ENCODE results near the gene EEF1A2.

DNA sequence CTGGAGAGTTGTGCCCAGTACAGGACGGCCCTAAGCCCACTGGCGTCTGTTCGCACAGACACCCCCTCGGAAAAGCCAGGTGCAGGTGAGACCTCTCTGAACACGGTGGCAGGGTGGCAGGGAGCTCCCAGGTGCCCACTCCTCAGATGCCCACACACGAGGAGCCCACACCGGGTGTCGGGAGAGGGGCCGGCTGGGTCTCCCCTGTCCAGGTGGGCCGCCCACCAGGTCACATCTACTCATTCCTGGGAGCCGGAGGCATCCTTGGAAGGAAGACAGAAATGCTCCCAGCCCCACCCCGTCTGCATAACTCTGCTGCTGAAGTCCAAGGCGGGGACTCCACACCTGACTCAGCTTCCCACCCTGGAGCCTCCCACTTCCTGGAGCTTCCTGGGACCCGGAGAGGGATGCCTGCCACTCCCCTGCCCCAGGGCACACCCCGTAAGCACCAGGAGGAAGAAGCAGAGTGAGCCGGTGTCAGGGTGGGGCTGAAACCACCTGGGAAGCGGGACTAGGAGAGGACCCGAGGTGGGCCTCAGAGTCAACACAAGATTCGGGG is 46.2 kb upstream of the EEF1A2 start:
- TF ChIP-seq, protein P1, sequence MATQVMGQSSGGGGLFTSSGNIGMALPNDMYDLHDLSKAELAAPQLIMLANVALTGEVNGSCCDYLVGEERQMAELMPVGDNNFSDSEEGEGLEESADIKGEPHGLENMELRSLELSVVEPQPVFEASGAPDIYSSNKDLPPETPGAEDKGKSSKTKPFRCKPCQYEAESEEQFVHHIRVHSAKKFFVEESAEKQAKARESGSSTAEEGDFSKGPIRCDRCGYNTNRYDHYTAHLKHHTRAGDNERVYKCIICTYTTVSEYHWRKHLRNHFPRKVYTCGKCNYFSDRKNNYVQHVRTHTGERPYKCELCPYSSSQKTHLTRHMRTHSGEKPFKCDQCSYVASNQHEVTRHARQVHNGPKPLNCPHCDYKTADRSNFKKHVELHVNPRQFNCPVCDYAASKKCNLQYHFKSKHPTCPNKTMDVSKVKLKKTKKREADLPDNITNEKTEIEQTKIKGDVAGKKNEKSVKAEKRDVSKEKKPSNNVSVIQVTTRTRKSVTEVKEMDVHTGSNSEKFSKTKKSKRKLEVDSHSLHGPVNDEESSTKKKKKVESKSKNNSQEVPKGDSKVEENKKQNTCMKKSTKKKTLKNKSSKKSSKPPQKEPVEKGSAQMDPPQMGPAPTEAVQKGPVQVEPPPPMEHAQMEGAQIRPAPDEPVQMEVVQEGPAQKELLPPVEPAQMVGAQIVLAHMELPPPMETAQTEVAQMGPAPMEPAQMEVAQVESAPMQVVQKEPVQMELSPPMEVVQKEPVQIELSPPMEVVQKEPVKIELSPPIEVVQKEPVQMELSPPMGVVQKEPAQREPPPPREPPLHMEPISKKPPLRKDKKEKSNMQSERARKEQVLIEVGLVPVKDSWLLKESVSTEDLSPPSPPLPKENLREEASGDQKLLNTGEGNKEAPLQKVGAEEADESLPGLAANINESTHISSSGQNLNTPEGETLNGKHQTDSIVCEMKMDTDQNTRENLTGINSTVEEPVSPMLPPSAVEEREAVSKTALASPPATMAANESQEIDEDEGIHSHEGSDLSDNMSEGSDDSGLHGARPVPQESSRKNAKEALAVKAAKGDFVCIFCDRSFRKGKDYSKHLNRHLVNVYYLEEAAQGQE (IDR thresholded peaks at IDR 0.05): no peak
- TF ChIP-seq, protein P2, sequence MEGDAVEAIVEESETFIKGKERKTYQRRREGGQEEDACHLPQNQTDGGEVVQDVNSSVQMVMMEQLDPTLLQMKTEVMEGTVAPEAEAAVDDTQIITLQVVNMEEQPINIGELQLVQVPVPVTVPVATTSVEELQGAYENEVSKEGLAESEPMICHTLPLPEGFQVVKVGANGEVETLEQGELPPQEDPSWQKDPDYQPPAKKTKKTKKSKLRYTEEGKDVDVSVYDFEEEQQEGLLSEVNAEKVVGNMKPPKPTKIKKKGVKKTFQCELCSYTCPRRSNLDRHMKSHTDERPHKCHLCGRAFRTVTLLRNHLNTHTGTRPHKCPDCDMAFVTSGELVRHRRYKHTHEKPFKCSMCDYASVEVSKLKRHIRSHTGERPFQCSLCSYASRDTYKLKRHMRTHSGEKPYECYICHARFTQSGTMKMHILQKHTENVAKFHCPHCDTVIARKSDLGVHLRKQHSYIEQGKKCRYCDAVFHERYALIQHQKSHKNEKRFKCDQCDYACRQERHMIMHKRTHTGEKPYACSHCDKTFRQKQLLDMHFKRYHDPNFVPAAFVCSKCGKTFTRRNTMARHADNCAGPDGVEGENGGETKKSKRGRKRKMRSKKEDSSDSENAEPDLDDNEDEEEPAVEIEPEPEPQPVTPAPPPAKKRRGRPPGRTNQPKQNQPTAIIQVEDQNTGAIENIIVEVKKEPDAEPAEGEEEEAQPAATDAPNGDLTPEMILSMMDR (IDR thresholded peaks at IDR 0.05): no peak
- TF ChIP-seq CHD2 (IDR thresholded peaks at IDR 0.05; ENCODE audit: low read length, partially characterized antibody): no peak
- TF ChIP-seq, protein P3, sequence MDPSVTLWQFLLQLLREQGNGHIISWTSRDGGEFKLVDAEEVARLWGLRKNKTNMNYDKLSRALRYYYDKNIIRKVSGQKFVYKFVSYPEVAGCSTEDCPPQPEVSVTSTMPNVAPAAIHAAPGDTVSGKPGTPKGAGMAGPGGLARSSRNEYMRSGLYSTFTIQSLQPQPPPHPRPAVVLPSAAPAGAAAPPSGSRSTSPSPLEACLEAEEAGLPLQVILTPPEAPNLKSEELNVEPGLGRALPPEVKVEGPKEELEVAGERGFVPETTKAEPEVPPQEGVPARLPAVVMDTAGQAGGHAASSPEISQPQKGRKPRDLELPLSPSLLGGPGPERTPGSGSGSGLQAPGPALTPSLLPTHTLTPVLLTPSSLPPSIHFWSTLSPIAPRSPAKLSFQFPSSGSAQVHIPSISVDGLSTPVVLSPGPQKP (IDR thresholded peaks at IDR 0.05; ENCODE audit: low read depth, low read length): no peak
- TF ChIP-seq POLR2A (IDR thresholded peaks at IDR 0.05; ENCODE audit: low read length): no peak
- no peak for TF ChIP-seq ZNF302 (CRISPR knock-in tag; IDR thresholded peaks at IDR 0.05)
